Measurements from ENCODE around the gene RNF123.

Gene RNF123

DNA sequence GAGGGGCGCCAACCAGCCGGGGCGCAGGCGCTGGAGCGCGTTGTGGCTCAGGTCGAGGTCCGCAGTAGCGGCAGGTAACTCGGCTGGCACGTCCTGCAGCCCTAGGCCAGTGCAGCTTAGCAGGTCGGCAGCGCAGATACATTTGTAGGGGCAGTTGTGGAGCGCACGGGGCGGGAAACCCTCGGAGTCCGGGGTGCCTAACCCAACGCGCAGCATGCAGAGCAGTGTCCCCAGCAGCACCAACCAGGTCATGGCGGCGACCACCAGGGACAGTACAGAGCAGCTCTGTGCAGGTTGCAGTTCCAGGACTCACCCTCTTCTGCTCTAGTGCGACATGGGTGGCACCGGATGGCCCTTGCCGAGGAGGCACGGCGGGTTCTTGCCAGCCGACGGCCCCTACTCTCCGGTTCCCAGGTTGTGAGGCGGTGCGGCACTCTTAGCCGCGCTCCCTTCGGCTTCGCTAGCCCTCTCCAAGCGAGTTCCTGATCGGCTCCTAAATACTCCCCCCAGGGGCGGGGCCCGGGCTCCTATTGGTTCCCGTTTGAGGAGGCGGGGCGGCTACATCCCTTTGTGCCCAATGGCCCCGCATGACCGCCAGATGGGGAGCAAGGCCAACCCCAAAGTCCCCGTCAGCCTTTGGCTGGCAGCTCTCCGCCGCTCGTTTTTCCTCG, 30.0 kb downstream of the RNF123 start, which contains the start of gene AMIGO3:
Gene AMIGO3, minus strand, starts transcription at position 471 of the 671 bp plus-strand sequence. Its CDS starts 219 bp downstream, at position 252.
- H3K36me3 Mint-ChIP-seq (ENCODE audit: low read depth), result peaks cover 37% of the 10 kb centered on the region

DNA sequence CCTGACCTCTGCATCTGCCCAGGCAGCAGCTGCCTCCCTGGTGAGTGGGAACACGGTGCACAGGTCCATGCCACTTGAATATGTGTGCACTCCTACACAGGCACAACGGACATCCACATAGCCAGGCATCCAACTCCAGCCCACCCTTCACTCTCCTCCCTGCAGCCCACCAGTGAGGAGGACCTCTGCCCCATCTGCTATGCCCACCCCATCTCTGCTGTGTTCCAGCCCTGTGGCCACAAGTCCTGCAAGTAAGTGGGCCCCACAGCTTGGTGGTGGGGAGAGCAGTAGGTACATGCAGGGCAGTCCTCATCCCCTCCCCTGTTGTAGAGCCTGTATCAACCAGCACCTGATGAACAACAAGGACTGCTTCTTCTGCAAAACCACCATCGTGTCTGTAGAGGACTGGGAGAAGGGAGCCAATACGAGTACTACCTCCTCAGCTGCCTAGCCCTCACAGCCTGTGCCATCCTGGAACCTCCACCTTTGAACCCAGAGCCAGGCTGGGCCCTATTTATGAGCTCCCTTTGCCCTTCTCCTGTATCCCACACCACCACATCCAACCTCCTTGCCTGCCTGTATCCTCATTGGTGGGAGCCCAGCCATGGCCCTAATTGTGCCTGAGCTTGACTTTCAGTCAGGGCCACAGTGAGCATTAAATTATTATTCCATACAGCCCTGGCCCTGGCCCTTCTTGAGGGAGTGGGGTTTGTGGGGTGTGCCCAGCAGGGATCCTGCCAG, 31.7 kb downstream of the RNF123 start:
- H3K36me3 Mint-ChIP-seq (ENCODE audit: low read depth), result peaks cover 31% of the 10 kb centered on the region
- H3K4me1 Mint-ChIP-seq (ENCODE audit: low read depth), result peaks cover 32% of the 10 kb centered on the region
- peak overlapping the region; percentile 12 for H3K27ac Mint-ChIP-seq
- DNase-seq (ENCODE audit: low spot score), result no peak
- H3K9me3 Mint-ChIP-seq, result no peaks in the 10 kb centered on the region
- no peak overlapping the region for H3K4me3 Mint-ChIP-seq
- H3K27me3 Mint-ChIP-seq (ENCODE audit: low read depth), result no peaks in the 10 kb centered on the region

More for the DNA sequence above, 30.0 kb downstream of the RNF123 start, which contains the start of gene AMIGO3:
- Mint-ChIP-seq H3K4me1 (ENCODE audit: low read depth) (peaks cover 27% of the 10 kb centered on the region), H3K9me3 (no peaks in the 10 kb centered on the region), H3K27me3 (ENCODE audit: low read depth) (no peaks in the 10 kb centered on the region), H3K27ac (peak within 1 kb of the TSS; percentile 83), H3K4me3 (peak within 1 kb of the TSS; percentile 86)
- DNase-seq (ENCODE audit: low spot score), result peak; percentile 91

DNA sequence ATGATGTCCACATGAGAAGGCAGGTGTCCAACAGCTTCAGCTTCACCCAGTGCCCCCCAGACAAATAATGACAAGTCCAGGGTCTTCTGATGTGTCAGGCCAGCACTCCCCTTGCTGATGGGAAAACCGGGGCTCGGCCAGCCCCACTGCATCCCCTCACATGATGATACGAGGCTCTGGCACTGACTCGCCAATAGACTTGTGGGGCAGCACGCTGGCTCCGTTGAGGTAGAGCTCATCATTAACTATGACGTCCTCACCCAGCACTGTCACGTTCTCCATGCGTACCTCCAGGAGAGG, 32.2 kb downstream of the RNF123 start:
- Mint-ChIP-seq H3K27me3 (ENCODE audit: low read depth) (no peaks in the 10 kb centered on the region), H3K4me1 (ENCODE audit: low read depth) (peaks cover 32% of the 10 kb centered on the region), H3K27ac (no peak overlapping the region), H3K36me3 (ENCODE audit: low read depth) (peaks cover 31% of the 10 kb centered on the region), H3K4me3 (peak overlapping the region; percentile 21), H3K9me3 (no peaks in the 10 kb centered on the region)
- DNase-seq (ENCODE audit: low spot score), result no peak

DNA sequence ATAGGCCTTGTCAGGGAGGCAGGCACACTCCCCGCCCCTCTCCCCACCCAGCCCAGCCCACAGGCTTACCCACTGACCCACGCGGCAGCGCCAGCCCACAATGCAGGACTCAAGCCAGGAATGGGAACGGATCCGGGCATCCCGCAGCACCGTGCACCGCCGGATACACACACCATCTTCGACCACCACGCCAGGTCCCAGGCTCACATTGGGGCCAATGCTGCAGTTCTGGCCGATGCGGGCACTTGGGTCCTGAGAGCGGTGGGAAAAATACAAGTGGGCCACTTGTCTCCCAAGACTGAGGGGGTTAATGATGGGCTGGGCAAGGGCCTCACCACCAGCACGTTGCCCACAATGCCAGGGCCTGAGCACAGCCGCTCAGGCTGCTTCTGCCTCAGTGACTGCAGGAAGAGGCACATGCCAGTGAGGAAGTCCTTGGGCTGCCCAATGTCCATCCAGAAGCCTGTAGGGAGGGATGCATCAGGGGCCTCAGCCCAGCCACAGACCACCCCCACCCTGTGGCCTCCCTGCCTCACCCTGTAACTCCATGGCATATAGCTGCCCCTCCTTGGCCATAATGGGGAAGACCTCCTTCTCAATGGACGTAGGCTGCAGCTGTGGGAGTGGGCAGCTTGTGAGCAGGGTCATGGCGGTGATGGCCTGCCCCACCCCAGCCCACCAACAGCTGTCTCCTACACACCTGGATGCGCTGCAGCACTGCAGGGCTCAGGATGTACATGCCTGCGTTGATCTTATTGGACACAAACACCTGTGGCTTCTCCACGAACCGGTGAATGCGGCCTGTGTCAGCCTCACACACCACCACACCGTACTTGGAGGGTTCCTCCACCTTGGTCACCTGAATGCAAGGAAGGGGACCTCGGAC, 32.8 kb downstream of the RNF123 start:
- peaks cover 31% of the 10 kb centered on the region for H3K36me3 Mint-ChIP-seq (ENCODE audit: low read depth)
- H3K9me3 Mint-ChIP-seq, result no peaks in the 10 kb centered on the region

GRCh38 chr3:49722896-49723295, 33.5 kb downstream of the RNF123 start:
- Mint-ChIP-seq H3K4me1 (ENCODE audit: low read depth) (peaks cover 32% of the 10 kb centered on the region), H3K27ac (peak overlapping the region; percentile 98), H3K36me3 (ENCODE audit: low read depth) (peaks cover 33% of the 10 kb centered on the region), H3K9me3 (no peaks in the 10 kb centered on the region), H3K27me3 (ENCODE audit: low read depth) (no peaks in the 10 kb centered on the region), H3K4me3 (peak overlapping the region; percentile 98)
- no peak for DNase-seq (ENCODE audit: low spot score)

More for the DNA sequence above, 32.8 kb downstream of the RNF123 start:
- Mint-ChIP-seq H3K4me3 (peak overlapping the region; percentile 98), H3K27ac (peak overlapping the region; percentile 98), H3K4me1 (ENCODE audit: low read depth) (peaks cover 32% of the 10 kb centered on the region), H3K27me3 (ENCODE audit: low read depth) (no peaks in the 10 kb centered on the region)
- DNase-seq (ENCODE audit: low spot score), result no peak

- Mint-ChIP-seq H3K4me1 (ENCODE audit: low read depth) (peaks cover 32% of the 10 kb centered on the region), H3K27me3 (ENCODE audit: low read depth) (no peaks in the 10 kb centered on the region), H3K27ac (peak overlapping the region; percentile 98), H3K9me3 (no peaks in the 10 kb centered on the region), H3K36me3 (ENCODE audit: low read depth) (peaks cover 33% of the 10 kb centered on the region), H3K4me3 (peak overlapping the region; percentile 98)
- peak; percentile 55 for DNase-seq (ENCODE audit: low spot score)
Measured at GRCh38 chr3:49723296-49723627, 33.9 kb downstream of the RNF123 start.

- Mint-ChIP-seq H3K36me3 (ENCODE audit: low read depth) (peaks cover 29% of the 10 kb centered on the region), H3K9me3 (no peaks in the 10 kb centered on the region), H3K27me3 (ENCODE audit: low read depth) (no peaks in the 10 kb centered on the region), H3K4me3 (peak within 1 kb of the TSS; percentile 98), H3K4me1 (ENCODE audit: low read depth) (peaks cover 27% of the 10 kb centered on the region), H3K27ac (peak within 1 kb of the TSS; percentile 98)
- peak; percentile 97 for DNase-seq (ENCODE audit: low spot score)
Measured at GRCh38 chr3:49723628-49724551, 34.5 kb downstream of the RNF123 start, which contains the start of gene GMPPB. Gene GMPPB (minus strand): TSS chr3:49723951. CDS start chr3:49723726, 225 bp downstream.

DNA sequence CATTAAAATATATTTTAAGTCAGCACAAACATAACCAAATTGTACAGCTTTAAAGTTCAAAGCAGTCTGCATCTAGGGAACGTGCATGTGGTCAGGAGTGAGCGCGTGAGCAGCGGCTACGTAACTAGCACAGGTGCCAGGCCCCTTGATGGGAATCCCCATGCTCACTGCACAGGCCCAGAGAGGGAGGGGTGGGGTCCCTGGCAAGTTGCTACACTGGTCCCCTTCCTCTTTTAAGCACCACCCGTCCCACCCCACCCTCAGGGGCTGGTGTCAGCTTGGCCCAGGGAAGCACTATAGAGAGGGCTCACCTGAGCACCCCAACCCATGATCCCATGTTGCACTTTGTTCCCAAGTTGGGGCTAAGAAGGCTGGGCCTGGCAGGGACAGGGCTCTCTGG, 35.2 kb downstream of the RNF123 start:
- DNase-seq (ENCODE audit: low spot score), result no peak
- no peaks in the 10 kb centered on the region for H3K9me3 Mint-ChIP-seq
- H3K4me3 Mint-ChIP-seq, result peak overlapping the region; percentile 98
- peak overlapping the region; percentile 98 for H3K27ac Mint-ChIP-seq
- peaks cover 22% of the 10 kb centered on the region for H3K4me1 Mint-ChIP-seq (ENCODE audit: low read depth)
- no peaks in the 10 kb centered on the region for H3K27me3 Mint-ChIP-seq (ENCODE audit: low read depth)
- peaks cover 30% of the 10 kb centered on the region for H3K36me3 Mint-ChIP-seq (ENCODE audit: low read depth)

DNA sequence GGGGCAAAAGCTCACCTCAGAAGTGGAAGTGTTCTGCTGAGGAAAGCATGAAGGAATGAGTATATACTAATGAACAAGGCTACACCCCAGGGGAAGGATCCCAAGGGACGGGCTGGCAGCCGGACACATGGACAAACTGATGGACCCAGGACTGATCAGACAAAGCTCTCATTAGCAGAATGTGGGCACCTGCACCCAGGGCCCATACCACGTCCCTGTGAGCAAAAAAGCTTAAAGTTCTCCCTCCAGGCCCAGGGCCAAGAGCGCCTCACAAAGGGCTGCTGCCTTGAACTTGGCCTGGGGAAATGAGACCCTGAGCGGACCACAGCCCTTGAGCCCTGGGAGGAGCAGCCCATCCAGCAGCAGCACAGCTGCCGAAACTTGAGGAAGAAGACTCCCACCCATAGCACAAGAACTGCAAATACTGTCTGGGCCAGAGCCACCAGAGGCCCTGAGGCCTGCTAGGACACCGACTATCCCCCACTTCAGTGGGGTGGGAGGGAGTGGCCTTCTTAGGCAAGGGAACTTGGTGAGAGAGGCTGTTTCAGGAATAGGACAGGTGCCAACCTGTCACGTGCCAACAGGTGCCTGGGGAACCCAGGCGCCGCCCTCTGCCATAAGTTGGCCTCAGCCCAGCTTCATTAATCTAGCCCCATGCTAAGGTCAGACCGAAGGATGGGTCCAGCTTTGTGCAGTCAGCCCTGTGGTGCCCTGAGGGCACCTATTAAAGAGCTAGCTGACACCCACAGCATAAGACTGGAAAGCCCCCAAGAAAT, 36.7 kb downstream of the RNF123 start:
- no peaks in the 10 kb centered on the region for H3K27me3 Mint-ChIP-seq (ENCODE audit: low read depth)
- H3K4me3 Mint-ChIP-seq, result no peak overlapping the region
- no peak for DNase-seq (ENCODE audit: low spot score)
- H3K4me1 Mint-ChIP-seq (ENCODE audit: low read depth), result peaks cover 17% of the 10 kb centered on the region
- peaks cover 28% of the 10 kb centered on the region for H3K36me3 Mint-ChIP-seq (ENCODE audit: low read depth)
- H3K27ac Mint-ChIP-seq, result peak overlapping the region; percentile 38
- H3K9me3 Mint-ChIP-seq, result no peaks in the 10 kb centered on the region

DNA sequence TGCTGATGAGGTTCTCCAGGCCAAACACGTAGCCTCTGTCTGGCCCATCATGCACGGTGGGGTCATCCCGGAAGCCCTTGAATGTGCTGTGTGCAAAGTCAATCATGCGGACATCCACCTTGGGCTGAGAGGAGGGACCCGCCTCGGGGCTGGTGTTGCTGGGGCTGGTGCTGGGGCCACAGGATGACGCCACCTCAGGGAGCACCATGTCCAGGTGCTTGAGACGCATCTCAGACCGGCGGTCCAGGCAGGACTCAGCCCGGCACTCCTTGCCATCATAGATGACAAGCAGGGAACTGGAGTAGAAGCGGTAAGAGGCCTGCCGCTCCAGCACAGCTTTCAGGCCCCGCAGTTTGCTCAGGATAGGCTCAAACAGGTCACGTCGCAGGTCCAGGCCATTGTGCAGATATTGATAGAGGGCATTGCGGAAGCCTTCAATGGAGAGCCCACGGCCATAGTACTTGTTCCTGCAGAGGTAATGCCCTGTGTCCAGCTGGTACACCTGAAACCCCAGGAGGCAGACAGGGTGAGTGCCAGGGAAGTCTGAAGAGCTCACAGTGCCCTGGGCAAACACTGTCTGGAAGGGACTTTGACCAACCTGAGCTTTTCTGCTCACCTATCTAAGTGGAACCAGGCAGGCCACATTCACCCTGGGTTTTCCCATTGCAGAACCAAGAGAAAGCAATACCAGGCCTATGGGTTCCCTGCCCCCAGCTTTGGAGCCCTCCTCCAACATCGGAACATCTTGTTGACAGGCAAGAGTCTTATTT, 38.0 kb downstream of the RNF123 start:
- Mint-ChIP-seq H3K27me3 (ENCODE audit: low read depth) (no peaks in the 10 kb centered on the region), H3K36me3 (ENCODE audit: low read depth) (peaks cover 24% of the 10 kb centered on the region), H3K27ac (no peak overlapping the region), H3K4me1 (ENCODE audit: low read depth) (peaks cover 13% of the 10 kb centered on the region), H3K9me3 (no peaks in the 10 kb centered on the region), H3K4me3 (no peak overlapping the region)
- no peak for DNase-seq (ENCODE audit: low spot score)

GRCh38 chr3:49727924-49728361, 38.6 kb downstream of the RNF123 start:
- DNase-seq (ENCODE audit: low spot score), result no peak
- H3K4me3 Mint-ChIP-seq, result no peak overlapping the region
- H3K4me1 Mint-ChIP-seq (ENCODE audit: low read depth), result peaks cover 8% of the 10 kb centered on the region
- H3K36me3 Mint-ChIP-seq (ENCODE audit: low read depth), result peaks cover 23% of the 10 kb centered on the region
- H3K9me3 Mint-ChIP-seq, result no peaks in the 10 kb centered on the region
- no peaks in the 10 kb centered on the region for H3K27me3 Mint-ChIP-seq (ENCODE audit: low read depth)
- H3K27ac Mint-ChIP-seq, result no peak overlapping the region
